ENCODE results near the gene DRAXIN. TPM values are rescaled to one million over a fixed set of nuclear protein-coding genes. Genes with fewer than 3 reads are reported as not detected.

DRAXIN gene
- polyA plus RNA-seq, 1 donor, result 0.42 TPM

- no peaks in the 10 kb centered on the region for H3K9me3 ChIP-seq (ENCODE audit: control insufficient read depth, low read depth, low read length)
- no peak overlapping the region for H3K27ac ChIP-seq (ENCODE audit: low read length)
- no CpG with 5 or more reads among the region's 15 CpGs for WGBS (ENCODE audit: insufficient coverage, low lambda C conversion rate)
- H3K36me3 ChIP-seq (ENCODE audit: control insufficient read depth, insufficient read depth, low read length), result no peaks in the 10 kb centered on the region
- H3K27me3 ChIP-seq (ENCODE audit: control insufficient read depth, insufficient read depth, low read length), result peaks cover 45% of the 10 kb centered on the region
- H3K4me3 ChIP-seq (ENCODE audit: low read length), result no peak overlapping the region
- H3K4me1 ChIP-seq (ENCODE audit: control insufficient read depth, insufficient read depth, low read length), result no peaks in the 10 kb centered on the region
- DNase-seq, result no peak
Measured at GRCh38 chr1:11701551-11701961, 10.0 kb downstream of the DRAXIN start.

- WGBS (ENCODE audit: insufficient coverage, low lambda C conversion rate), result 100% methylated on average over 1 of the region's 15 CpGs
- DNase-seq, result no peak
- Histone ChIP-seq H3K36me3 (ENCODE audit: control insufficient read depth, insufficient read depth, low read length) (no peaks in the 10 kb centered on the region), H3K27ac (ENCODE audit: low read length) (no peak overlapping the region), H3K4me3 (ENCODE audit: low read length) (no peak overlapping the region), H3K4me1 (ENCODE audit: control insufficient read depth, insufficient read depth, low read length) (no peaks in the 10 kb centered on the region), H3K27me3 (ENCODE audit: control insufficient read depth, insufficient read depth, low read length) (peaks cover 45% of the 10 kb centered on the region), H3K9me3 (ENCODE audit: control insufficient read depth, low read depth, low read length) (no peaks in the 10 kb centered on the region)
Measured at GRCh38 chr1:11701981-11702803, 10.7 kb downstream of the DRAXIN start.

- H3K4me1 ChIP-seq (ENCODE audit: control insufficient read depth, insufficient read depth, low read length), result no peaks in the 10 kb centered on the region
- H3K36me3 ChIP-seq (ENCODE audit: control insufficient read depth, insufficient read depth, low read length), result no peaks in the 10 kb centered on the region
- no peak for DNase-seq
- no peak overlapping the region for H3K27ac ChIP-seq (ENCODE audit: low read length)
- no peaks in the 10 kb centered on the region for H3K9me3 ChIP-seq (ENCODE audit: control insufficient read depth, low read depth, low read length)
- no CpG with 5 or more reads among the region's 8 CpGs for WGBS (ENCODE audit: insufficient coverage, low lambda C conversion rate)
- H3K27me3 ChIP-seq (ENCODE audit: control insufficient read depth, insufficient read depth, low read length), result peaks cover 45% of the 10 kb centered on the region
- no peak overlapping the region for H3K4me3 ChIP-seq (ENCODE audit: low read length)
Measured at GRCh38 chr1:11703357-11704193, 12.1 kb downstream of the DRAXIN start.

- Histone ChIP-seq H3K27me3 (ENCODE audit: control insufficient read depth, insufficient read depth, low read length) (peaks cover 41% of the 10 kb centered on the region), H3K4me3 (ENCODE audit: low read length) (no peak overlapping the region), H3K36me3 (ENCODE audit: control insufficient read depth, insufficient read depth, low read length) (no peaks in the 10 kb centered on the region), H3K9me3 (ENCODE audit: control insufficient read depth, low read depth, low read length) (no peaks in the 10 kb centered on the region), H3K4me1 (ENCODE audit: control insufficient read depth, insufficient read depth, low read length) (no peaks in the 10 kb centered on the region), H3K27ac (ENCODE audit: low read length) (no peak overlapping the region)
- no peak for DNase-seq
- no CpG with 5 or more reads among the region's 11 CpGs for WGBS (ENCODE audit: insufficient coverage, low lambda C conversion rate)
Measured at GRCh38 chr1:11704194-11704529, 12.7 kb downstream of the DRAXIN start.

GRCh38 chr1:11704691-11705475 is 13.4 kb downstream of the DRAXIN start:
- Histone ChIP-seq H3K27ac (ENCODE audit: low read length) (no peak overlapping the region), H3K9me3 (ENCODE audit: control insufficient read depth, low read depth, low read length) (no peaks in the 10 kb centered on the region), H3K36me3 (ENCODE audit: control insufficient read depth, insufficient read depth, low read length) (no peaks in the 10 kb centered on the region), H3K4me1 (ENCODE audit: control insufficient read depth, insufficient read depth, low read length) (no peaks in the 10 kb centered on the region), H3K4me3 (ENCODE audit: low read length) (no peak overlapping the region), H3K27me3 (ENCODE audit: control insufficient read depth, insufficient read depth, low read length) (peaks cover 41% of the 10 kb centered on the region)
- WGBS (ENCODE audit: insufficient coverage, low lambda C conversion rate), result no CpG with 5 or more reads among the region's 22 CpGs
- no peak for DNase-seq

GRCh38 chr1:11705596-11705995 is 14.1 kb downstream of the DRAXIN start:
- no peaks in the 10 kb centered on the region for H3K4me1 ChIP-seq (ENCODE audit: control insufficient read depth, insufficient read depth, low read length)
- WGBS (ENCODE audit: insufficient coverage, low lambda C conversion rate), result no CpG with 5 or more reads among the region's 9 CpGs
- no peak for DNase-seq
- peaks cover 36% of the 10 kb centered on the region for H3K27me3 ChIP-seq (ENCODE audit: control insufficient read depth, insufficient read depth, low read length)
- no peaks in the 10 kb centered on the region for H3K36me3 ChIP-seq (ENCODE audit: control insufficient read depth, insufficient read depth, low read length)
- no peaks in the 10 kb centered on the region for H3K9me3 ChIP-seq (ENCODE audit: control insufficient read depth, low read depth, low read length)
- H3K27ac ChIP-seq (ENCODE audit: low read length), result no peak overlapping the region
- H3K4me3 ChIP-seq (ENCODE audit: low read length), result no peak overlapping the region

GRCh38 chr1:11706292-11706691 is 14.8 kb downstream of the DRAXIN start:
- H3K27me3 ChIP-seq (ENCODE audit: control insufficient read depth, insufficient read depth, low read length), result peaks cover 30% of the 10 kb centered on the region
- H3K4me3 ChIP-seq (ENCODE audit: low read length), result no peak overlapping the region
- no peaks in the 10 kb centered on the region for H3K9me3 ChIP-seq (ENCODE audit: control insufficient read depth, low read depth, low read length)
- no peaks in the 10 kb centered on the region for H3K36me3 ChIP-seq (ENCODE audit: control insufficient read depth, insufficient read depth, low read length)
- WGBS (ENCODE audit: insufficient coverage, low lambda C conversion rate), result no CpG with 5 or more reads among the region's 14 CpGs
- DNase-seq, result no peak
- H3K4me1 ChIP-seq (ENCODE audit: control insufficient read depth, insufficient read depth, low read length), result no peaks in the 10 kb centered on the region
- H3K27ac ChIP-seq (ENCODE audit: low read length), result no peak overlapping the region

GRCh38 chr1:11707621-11708276 is 16.2 kb downstream of the DRAXIN start:
- peak in 1 of 2 donors; percentile 32 for DNase-seq
- 57% methylated on average over 2 of the region's 17 CpGs for WGBS (ENCODE audit: insufficient coverage, low lambda C conversion rate)

GRCh38 chr1:11708554-11709350 is 17.2 kb downstream of the DRAXIN start:
- H3K27ac ChIP-seq (ENCODE audit: low read length), result no peak overlapping the region
- no peaks in the 10 kb centered on the region for H3K36me3 ChIP-seq (ENCODE audit: control insufficient read depth, insufficient read depth, low read length)
- no peaks in the 10 kb centered on the region for H3K4me1 ChIP-seq (ENCODE audit: control insufficient read depth, insufficient read depth, low read length)
- WGBS (ENCODE audit: insufficient coverage, low lambda C conversion rate), result 100% methylated on average over 1 of the region's 11 CpGs
- no peak overlapping the region for H3K4me3 ChIP-seq (ENCODE audit: low read length)
- peaks cover 19% of the 10 kb centered on the region for H3K27me3 ChIP-seq (ENCODE audit: control insufficient read depth, insufficient read depth, low read length)
- H3K9me3 ChIP-seq (ENCODE audit: control insufficient read depth, low read depth, low read length), result no peaks in the 10 kb centered on the region
- no peak for DNase-seq

More at GRCh38 chr1:11707621-11708276, 16.2 kb downstream of the DRAXIN start:
- no peaks in the 10 kb centered on the region for H3K4me1 ChIP-seq (ENCODE audit: control insufficient read depth, insufficient read depth, low read length)
- no peak overlapping the region for H3K4me3 ChIP-seq (ENCODE audit: low read length)
- no peaks in the 10 kb centered on the region for H3K36me3 ChIP-seq (ENCODE audit: control insufficient read depth, insufficient read depth, low read length)
- peaks cover 26% of the 10 kb centered on the region for H3K27me3 ChIP-seq (ENCODE audit: control insufficient read depth, insufficient read depth, low read length)
- no peak overlapping the region for H3K27ac ChIP-seq (ENCODE audit: low read length)
- H3K9me3 ChIP-seq (ENCODE audit: control insufficient read depth, low read depth, low read length), result no peaks in the 10 kb centered on the region
